GM18907 (cell line): ENCODE measurements around the gene USF1.

Experiments
- ATAC-seq: cut with Tn5 transposase; IDR thresholded peaks from one replicate; pipeline ENCODE4 v1.9.1; 2021; ENCODE audit warnings: mild to moderate bottlenecking, moderate library complexity; ENCODE audit not compliant: unreplicated experiment

The USF1 gene

GRCh38 chr1:161045736-161046604 is at the start of gene USF1:
TSS of gene USF1 (minus strand) at chr1:161045977. CDS start at chr1:161043275, 2,702 bp downstream.
- ATAC-seq = peak; percentile 65

- ATAC-seq = no peak
Measured at GRCh38 chr1:161095230-161095629, 49.5 kb upstream of the USF1 start.

GRCh38 chr1:161094481-161094880 is 48.7 kb upstream of the USF1 start:
- ATAC-seq = no peak

GRCh38 chr1:161092621-161093028 is 46.8 kb upstream of the USF1 start:
- no peak for ATAC-seq

- ATAC-seq = no peak
Measured at GRCh38 chr1:161091796-161092507, 46.2 kb upstream of the USF1 start.

GRCh38 chr1:161091093-161091492 is 45.3 kb upstream of the USF1 start:
- no peak for ATAC-seq

GRCh38 chr1:161090617-161091016 is 44.8 kb upstream of the USF1 start:
- ATAC-seq = no peak

GRCh38 chr1:161089938-161090337 is 44.2 kb upstream of the USF1 start:
- ATAC-seq = no peak

- no peak for ATAC-seq
Measured at GRCh38 chr1:161089251-161089924, 43.6 kb upstream of the USF1 start, which contains the start of gene NECTIN4. TSS of gene NECTIN4 (minus strand) at chr1:161089558. CDS start at chr1:161089296, 262 bp downstream.

- ATAC-seq = no peak
Measured at GRCh38 chr1:161088587-161089110, 42.9 kb upstream of the USF1 start.

- no peak for ATAC-seq
Measured at GRCh38 chr1:161086457-161086856, 40.7 kb upstream of the USF1 start.

GRCh38 chr1:161085165-161085564 is 39.4 kb upstream of the USF1 start:
- ATAC-seq = no peak

GRCh38 chr1:161084597-161084988 is 38.8 kb upstream of the USF1 start:
- no peak for ATAC-seq

- no peak for ATAC-seq
Measured at GRCh38 chr1:161083748-161084596, 38.2 kb upstream of the USF1 start.

- no peak for ATAC-seq
Measured at GRCh38 chr1:161082996-161083747, 37.4 kb upstream of the USF1 start.

- no peak for ATAC-seq
Measured at GRCh38 chr1:161082483-161082882, 36.7 kb upstream of the USF1 start.

- no peak for ATAC-seq
Measured at GRCh38 chr1:161081519-161081918, 35.7 kb upstream of the USF1 start.

- ATAC-seq = no peak
Measured at GRCh38 chr1:161080441-161081405, 34.9 kb upstream of the USF1 start.
